A673 (cell line): ENCODE results near the gene HYAL3. TPM values are rescaled to one million over a fixed set of nuclear protein-coding genes. Genes with fewer than 3 reads are reported as not detected.

Experiments used
- BruUV-seq: library from RNA; stranded (reverse); fragments of 400-500 nt; replicated peaks from 2 replicates; lab custom pipeline; 2021; lab: Mats Ljungman, UMichigan
- CTCF ChIA-PET: fragments of 300-600 bp; sonication (Branson Sonifier 250); formaldehyde crosslinking; loops from one replicate; lab custom pipeline; 2022; ENCODE audit warnings: antibody characterized with exemption; lab: Charles Lee
- POLR2A ChIA-PET: fragments of 300-600 bp; sonication (Branson Sonifier 250); formaldehyde crosslinking; loops from one replicate; lab custom pipeline; 2022; ENCODE audit warnings: antibody characterized with exemption; ENCODE audit not compliant: low non-redundant PET; lab: Charles Lee
- DNase-seq: peaks from one replicate; pipeline ENCODE4 v3.0.0-alpha.2; 2015; ENCODE audit warnings: low spot score
- H3K27ac ChIP-seq: fragments of 200-600 bp; sonication (generic); 2 replicates; pipeline ENCODE4 v1.5.1; 2016; ENCODE audit warnings: mixed run types, low read depth, mild to moderate bottlenecking, mixed read lengths, antibody characterized with exemption, low read length; ENCODE audit not compliant: poor library complexity, severe bottlenecking
- H3K27me3 ChIP-seq: fragments of 200-600 bp; sonication (generic); replicated peaks from 2 replicates; pipeline ENCODE4 v1.6.1; 2017; ENCODE audit warnings: mixed run types, low read depth, mild to moderate bottlenecking, mixed read lengths, antibody characterized with exemption, low read length; ENCODE audit not compliant: insufficient read depth, poor library complexity
- H3K36me3 ChIP-seq: fragments of 200-600 bp; sonication (generic); 2 replicates; pipeline ENCODE4 v1.6.1; 2016; ENCODE audit warnings: mixed run types, mild to moderate bottlenecking, mixed read lengths, antibody characterized with exemption, low read length; ENCODE audit not compliant: insufficient read depth, poor library complexity, severe bottlenecking
- H3K4me1 ChIP-seq: fragments of 200-600 bp; sonication (generic); 2 replicates; pipeline ENCODE4 v1.6.1; 2017; ENCODE audit warnings: mixed run types, mild to moderate bottlenecking, mixed read lengths, antibody characterized with exemption, low read length; ENCODE audit not compliant: insufficient read depth, poor library complexity, severe bottlenecking
- H3K4me3 ChIP-seq: fragments of 200-600 bp; sonication (generic); 2 replicates; pipeline ENCODE4 v1.5.1; 2016; ENCODE audit warnings: low read depth, mixed run types, mild to moderate bottlenecking, mixed read lengths, low read length; ENCODE audit not compliant: poor library complexity, severe bottlenecking
- H3K9me3 ChIP-seq: fragments of 200-600 bp; sonication (generic); 2 replicates; pipeline ENCODE4 v1.6.1; 2016; ENCODE audit warnings: mixed run types, low read depth, mild to moderate bottlenecking, mixed read lengths, antibody characterized with exemption, low read length; ENCODE audit not compliant: poor library complexity, severe bottlenecking
- EZH2 ChIP-seq: fragments of 200-600 bp; sonication (generic); IDR thresholded peaks from 2 replicates; pipeline ENCODE4 v1.6.1; 2017; ENCODE audit warnings: borderline replicate concordance, low read depth, mild to moderate bottlenecking, mixed read lengths, antibody characterized with exemption, low read length; ENCODE audit not compliant: poor library complexity, severe bottlenecking
- intact Hi-C: fragments of 100-400 bp; cut with micrococcal nuclease; formaldehyde crosslinking; loops from one replicate; pipeline ENCODE4 v1.10.0; 2022; ENCODE audit not compliant: unreplicated experiment
- total RNA-seq: library from RNA; stranded (reverse); gene quantifications from 2 replicates; pipeline ENCODE4 v1.2.3, GENCODE V29; 2021
- TF ChIP-seq, protein P1 (sequence below): fragments of 300-800, 200-600 bp; sonication (generic); conservative IDR thresholded peaks from 2 replicates; pipeline ENCODE4 v1.5.1; 2017; ENCODE audit warnings: low read depth, mild to moderate bottlenecking, antibody characterized with exemption, low read length, moderate library complexity, mixed read lengths

Gene HYAL3
- total RNA-seq, 1 experiment from 2014 or later, result 3.0 TPM

DNA sequence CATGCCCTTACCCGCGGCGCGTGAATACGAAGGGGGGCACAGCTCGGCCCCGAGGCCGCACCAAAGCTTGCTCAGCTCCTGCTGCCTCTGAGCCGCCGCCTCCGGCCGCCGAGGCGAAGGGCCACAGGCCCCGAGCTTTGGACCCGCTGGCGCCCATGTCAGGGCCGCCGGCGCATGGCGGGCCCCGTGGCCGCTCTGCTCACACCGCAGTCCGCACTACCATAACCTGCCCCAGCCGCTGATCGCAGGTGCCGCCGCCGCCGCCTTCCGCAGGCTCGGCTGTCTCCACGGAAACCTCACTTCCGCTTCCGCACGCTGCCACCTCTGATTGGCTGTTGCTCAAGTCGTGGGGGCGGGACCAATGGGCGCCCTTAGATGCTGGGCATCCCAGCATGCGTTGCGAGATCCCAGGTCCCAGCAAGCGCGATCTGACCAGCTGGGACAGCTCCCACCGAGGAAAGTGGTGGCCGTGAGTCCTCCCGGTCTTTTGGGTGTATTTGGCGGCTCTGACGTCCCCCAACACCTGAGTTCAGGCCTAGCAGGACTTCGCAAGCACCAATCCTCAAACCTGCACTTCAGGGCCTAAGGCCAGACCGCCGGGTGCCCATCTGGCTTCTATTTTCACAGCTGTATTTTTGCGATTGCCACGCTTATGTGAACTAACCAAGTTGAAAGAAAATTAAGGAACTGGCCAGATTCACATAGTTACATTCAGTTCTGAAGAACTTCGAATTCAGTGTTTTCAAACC, 28.9 kb upstream of the HYAL3 start, which contains the start of gene TUSC2:
TSS of gene TUSC2 (minus strand) at position 281 of the 749 bp plus-strand sequence. CDS start at position 157, 124 bp downstream.
- POLR2A ChIA-PET, result interaction anchor here (0.6 to 1.2 kb wide), 4 partner anchors 9 to 29 kb away, joined by 3 to 27 read pairs (median 4); partner anchors contain the start of genes HYAL3 and NAA80
- H3K4me1 ChIP-seq, result no peaks in the 10 kb centered on the region
- H3K36me3 ChIP-seq, result peaks cover 16% of the 10 kb centered on the region
- DNase-seq, result peak; percentile 95
- H3K9me3 ChIP-seq, result no peaks in the 10 kb centered on the region
- H3K27me3 ChIP-seq, result no peaks in the 10 kb centered on the region
- peak within 1 kb of the TSS; percentile 76 for H3K27ac ChIP-seq
- no TSS peak for BruUV-seq
- CTCF ChIA-PET, result interaction anchor here (0.6 to 1.3 kb wide), 2 partner anchors 9 to 526 kb away, joined by 3 to 4 read pairs; no protein-coding TSS in a partner anchor
- TF ChIP-seq EZH2, result no peak
- TF ChIP-seq, protein P1, sequence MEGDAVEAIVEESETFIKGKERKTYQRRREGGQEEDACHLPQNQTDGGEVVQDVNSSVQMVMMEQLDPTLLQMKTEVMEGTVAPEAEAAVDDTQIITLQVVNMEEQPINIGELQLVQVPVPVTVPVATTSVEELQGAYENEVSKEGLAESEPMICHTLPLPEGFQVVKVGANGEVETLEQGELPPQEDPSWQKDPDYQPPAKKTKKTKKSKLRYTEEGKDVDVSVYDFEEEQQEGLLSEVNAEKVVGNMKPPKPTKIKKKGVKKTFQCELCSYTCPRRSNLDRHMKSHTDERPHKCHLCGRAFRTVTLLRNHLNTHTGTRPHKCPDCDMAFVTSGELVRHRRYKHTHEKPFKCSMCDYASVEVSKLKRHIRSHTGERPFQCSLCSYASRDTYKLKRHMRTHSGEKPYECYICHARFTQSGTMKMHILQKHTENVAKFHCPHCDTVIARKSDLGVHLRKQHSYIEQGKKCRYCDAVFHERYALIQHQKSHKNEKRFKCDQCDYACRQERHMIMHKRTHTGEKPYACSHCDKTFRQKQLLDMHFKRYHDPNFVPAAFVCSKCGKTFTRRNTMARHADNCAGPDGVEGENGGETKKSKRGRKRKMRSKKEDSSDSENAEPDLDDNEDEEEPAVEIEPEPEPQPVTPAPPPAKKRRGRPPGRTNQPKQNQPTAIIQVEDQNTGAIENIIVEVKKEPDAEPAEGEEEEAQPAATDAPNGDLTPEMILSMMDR, result no peak
- intact Hi-C loops, result no loop called here
- peak within 1 kb of the TSS; percentile 76 for H3K4me3 ChIP-seq

DNA sequence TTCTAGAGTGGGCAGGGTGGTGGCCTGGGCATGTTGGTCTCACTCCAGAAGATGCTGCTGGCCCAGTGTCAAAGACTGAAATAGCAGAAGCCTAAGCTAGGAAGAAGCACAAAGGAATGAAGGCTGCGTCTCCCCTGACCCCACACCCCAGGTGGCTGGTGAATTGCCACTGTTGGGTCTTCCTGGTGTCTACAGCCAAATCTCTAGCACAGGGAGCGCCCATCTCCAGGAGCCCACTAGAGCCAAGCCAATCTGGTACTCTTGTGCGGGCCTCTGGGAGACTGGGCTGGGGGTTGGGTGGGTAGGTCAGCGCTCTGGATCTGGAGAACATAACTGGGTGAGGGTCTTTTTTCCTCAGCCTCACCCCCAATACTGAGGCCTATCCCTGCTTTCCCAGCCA, 27.9 kb upstream of the HYAL3 start:
- ChIA-PET POLR2A (no interaction called here), CTCF (no interaction called here)
- H3K4me1 ChIP-seq, result no peaks in the 10 kb centered on the region
- intact Hi-C loops, result no loop called here
- BruUV-seq, result no TSS peak
- peaks cover 16% of the 10 kb centered on the region for H3K36me3 ChIP-seq
- no peak for DNase-seq
- no peak overlapping the region for H3K27ac ChIP-seq
- peak overlapping the region; percentile 76 for H3K4me3 ChIP-seq
- H3K9me3 ChIP-seq, result no peaks in the 10 kb centered on the region
- TF ChIP-seq EZH2, result no peak
- TF ChIP-seq, protein P1, result no peak
- H3K27me3 ChIP-seq, result no peaks in the 10 kb centered on the region

DNA sequence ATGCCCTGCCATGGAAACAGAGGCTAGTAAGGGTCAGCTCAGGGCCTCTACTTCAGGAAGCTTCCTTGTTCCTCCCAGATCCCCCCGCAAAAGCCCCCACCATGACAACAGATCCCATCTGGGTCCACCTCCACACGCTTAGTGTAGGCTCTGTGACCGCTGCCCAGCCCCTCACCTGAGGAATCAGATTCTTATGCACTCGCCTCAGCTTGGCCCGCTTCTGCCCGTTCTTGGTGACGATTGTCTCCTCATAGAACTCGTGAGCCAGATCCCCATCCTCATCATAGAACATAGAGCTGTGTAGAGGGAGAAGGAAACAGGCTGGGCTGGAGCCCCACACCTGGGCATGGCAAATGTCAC, 27.0 kb upstream of the HYAL3 start:
- TF ChIP-seq, protein P1, result no peak
- no peak for TF ChIP-seq EZH2
- intact Hi-C loops, result no loop called here
- Histone ChIP-seq H3K9me3 (no peaks in the 10 kb centered on the region), H3K27ac (no peak overlapping the region), H3K4me3 (no peak overlapping the region), H3K4me1 (peaks cover 3% of the 10 kb centered on the region), H3K27me3 (no peaks in the 10 kb centered on the region), H3K36me3 (peaks cover 7% of the 10 kb centered on the region)
- ChIA-PET POLR2A (no interaction called here), CTCF (no interaction called here)
- DNase-seq, result no peak
- BruUV-seq, result no TSS peak
